Psoas muscle (tissue), 8 donors: ENCODE data around the gene SH3BP4. TPM values are rescaled to one million over a fixed set of nuclear protein-coding genes. Genes with fewer than 3 reads are reported as not detected.

ENCODE experiments used
- ATAC-seq, 4 donors: fragments of 200-7000 bp; cut with Tn5 transposase; one replicate each; pipeline ENCODE4 v1.9.1; 2020; ENCODE audit warnings: moderate library complexity in 3 of 4, mild to moderate bottlenecking in 2 of 4
- DNase-seq, 2 donors: peaks; one replicate each; pipeline ENCODE4 v3.0.0-alpha.2; 2020
- H3K27ac ChIP-seq: fragments of 200-600 bp; one replicate; pipeline ENCODE4 v1.8.0; 2022
- H3K27me3 ChIP-seq, 3 donors: fragments of 200-600 bp in 1 of 3; one replicate each; pipeline versions ENCODE4 v1.6.1 to v1.8.0; 2013 to 2022; ENCODE audit warnings: low read length in 2 of 3, mild to moderate bottlenecking in 2 of 3, moderate library complexity in 1 of 3; ENCODE audit not compliant: insufficient read depth in 3 of 3
- H3K36me3 ChIP-seq, 2 donors: fragments of 200-600 bp in 1 of 2; one replicate each; pipeline versions ENCODE4 v1.6.1 to v1.8.0; 2013 to 2022; ENCODE audit warnings: low read depth in 1 of 2, mild to moderate bottlenecking in 1 of 2, moderate library complexity in 1 of 2; ENCODE audit not compliant: insufficient read depth in 1 of 2
- H3K4me1 ChIP-seq: fragments of 200-600 bp; one replicate; pipeline ENCODE4 v1.8.0; 2022
- H3K4me3 ChIP-seq: fragments of 200-600 bp; one replicate; pipeline ENCODE4 v1.8.0; 2022; ENCODE audit warnings: mild to moderate bottlenecking
- H3K9me3 ChIP-seq: fragments of 200-600 bp; one replicate; pipeline ENCODE4 v1.8.0; 2022
- CTCF ChIP-seq: fragments of 200-600 bp; IDR thresholded peaks from one replicate; pipeline ENCODE4 v1.8.0; 2022; ENCODE audit warnings: antibody characterized with exemption
- WGBS, 3 donors: extraction: QIAGEN DNeasy Blood & Tissue Kit; methylation state at CpG; one replicate each; pipeline versions ENCODE4 v1.1.6 to v1.1.7; 2013; 5-methylcytosine and 5-hydroxymethylcytosine counted together
- intact Hi-C, 2 donors: fragments of 100-400 bp; cut with DNase I; formaldehyde crosslinking; loops; one replicate each; pipeline versions ENCODE4 v1.11.0 to v1.14.2; 2022
- polyA plus RNA-seq, 3 donors: library from polyadenylated mRNA; stranded (reverse); fragments of 200-250 nt; gene quantifications; one replicate each; pipeline ENCODE4 v1.2.3, GENCODE V29; 2013
- total RNA-seq, 4 donors: library from RNA; stranded (reverse); fragmentation: NEBNext Ultra II Directional in 2 of 4; extraction: Animal tissue kit (Norgen Biotek cat#: 25700) in 2 of 4; gene quantifications; one replicate each; pipeline versions ENCODE4 v1.2.1 to v1.2.4, GENCODE V29; 2021 to 2023
- donor health status: healthy with polysubstance abuse.
- donor health status: DM: no; HTN: no; CAD: no; lungs with moderate emphysema.
- donor health status: Bipolar disorder and iron deficiency.
- donor health status: healthy.
- donor health status: DM: yes; HTN: yes; CAD: no.
- donor health status: DM: no; HTN: no; CAD: no.
- donor health status: DM: no; HTN: no; CAD: no.
- donor health status: DM: yes; HTN: yes; CAD: no.

SH3BP4 gene
- total and polyA plus RNA-seq, 7 donors = 3.0 to 14.9 (median 9.4) TPM

GRCh38 chr2:235042576-235043515 lies 91.0 kb downstream of the SH3BP4 start:
- H3K4me3 ChIP-seq = no peak overlapping the region
- ATAC-seq (no peak), DNase-seq (no peak)
- no peak for TF ChIP-seq CTCF
- WGBS, 3 donors = 94 to 97% (median 97%) methylated on average over 41 to 44 of the region's 49 CpGs
- intact Hi-C loops = no loop called here
- H3K27me3 ChIP-seq = no peaks in the 10 kb centered on the region
- no peaks in the 10 kb centered on the region for H3K9me3 ChIP-seq
- no peak overlapping the region for H3K27ac ChIP-seq
- H3K4me1 ChIP-seq = no peaks in the 10 kb centered on the region
- H3K36me3 ChIP-seq = peaks cover 0 to 22% of the 10 kb centered on the region in 2 donors

GRCh38 chr2:235043762-235044500 lies 92.1 kb downstream of the SH3BP4 start:
- intact Hi-C loops = no loop called here
- H3K36me3 ChIP-seq = peaks cover 0 to 22% of the 10 kb centered on the region in 2 donors
- no peaks in the 10 kb centered on the region for H3K9me3 ChIP-seq
- no peak overlapping the region for H3K27ac ChIP-seq
- no peaks in the 10 kb centered on the region for H3K4me1 ChIP-seq
- no peak overlapping the region for H3K4me3 ChIP-seq
- no peak for DNase-seq
- peak in 1 of 4 donors; percentile 26 for ATAC-seq
- no peaks in the 10 kb centered on the region for H3K27me3 ChIP-seq
- no peak for TF ChIP-seq CTCF
- WGBS, 3 donors = 79 to 87% (median 83%) methylated on average over 22 of the region's 22 CpGs

- TF ChIP-seq CTCF = no peak
- DNase-seq (no peak), ATAC-seq (no peak)
- H3K27ac ChIP-seq = no peak overlapping the region
- intact Hi-C loops = no loop called here
- no peaks in the 10 kb centered on the region for H3K9me3 ChIP-seq
- no peak overlapping the region for H3K4me3 ChIP-seq
- 84% methylated on average over 32 of the region's 32 CpGs for WGBS, 3 donors
- no peaks in the 10 kb centered on the region for H3K4me1 ChIP-seq
- no peaks in the 10 kb centered on the region for H3K27me3 ChIP-seq
- peaks cover 0 to 22% of the 10 kb centered on the region in 2 donors for H3K36me3 ChIP-seq
Measured at GRCh38 chr2:235044501-235045271, 92.9 kb downstream of the SH3BP4 start.

GRCh38 chr2:235045336-235045972 lies 93.6 kb downstream of the SH3BP4 start:
- no peak for ATAC-seq

More at GRCh38 chr2:235045336-235045972, 93.6 kb downstream of the SH3BP4 start:
- Histone ChIP-seq H3K4me3 (no peak overlapping the region), H3K9me3 (no peaks in the 10 kb centered on the region), H3K4me1 (no peaks in the 10 kb centered on the region), H3K36me3 (peaks cover 0 to 22% of the 10 kb centered on the region in 2 donors), H3K27ac (no peak overlapping the region), H3K27me3 (no peaks in the 10 kb centered on the region)
- intact Hi-C loops = no loop called here
- 78 to 81% (median 81%) methylated on average over 15 of the region's 15 CpGs for WGBS, 3 donors
- DNase-seq = no peak
- no peak for TF ChIP-seq CTCF
